Activated CD4-positive, alpha-beta memory T cell treated with anti-CD3 and anti-CD28 coated beads for 36 hours (primary cell): ENCODE measurements around the gene CHCHD10. TPM values are rescaled to one million over a fixed set of nuclear protein-coding genes. Genes with fewer than 3 reads are reported as not detected.
"Not testable (repeated sequence)": the region's sequence is repeated elsewhere in the genome, so short reads cannot be mapped to it uniquely, and the experiment has no call there.

ENCODE experiments used
- CTCF ChIA-PET: fragments of 350-600 bp; sonication (Branson Sonifier 250); formaldehyde crosslinking; loops from one replicate; lab custom pipeline; 2021; ENCODE audit warnings: antibody characterized with exemption, inconsistent platforms; lab: Charles Lee
- POLR2A ChIA-PET: fragments of 350-600 bp; sonication (Branson Sonifier 250); formaldehyde crosslinking; loops from one replicate; lab custom pipeline; 2021; ENCODE audit warnings: antibody characterized with exemption; lab: Charles Lee
- DNase-seq: peaks from one replicate; pipeline ENCODE4 v3.0.0-alpha.2; 2020
- H3K27ac Mint-ChIP-seq: one replicate; pipeline ENCODE4 v1.8.0; 2021; ENCODE audit warnings: mixed read lengths
- H3K27me3 Mint-ChIP-seq: one replicate; pipeline ENCODE4 v1.8.0; 2021; ENCODE audit warnings: mixed read lengths
- H3K36me3 Mint-ChIP-seq: one replicate; pipeline ENCODE4 v1.8.0; 2021; ENCODE audit warnings: mixed read lengths
- H3K4me1 Mint-ChIP-seq: one replicate; pipeline ENCODE4 v1.8.0; 2021; ENCODE audit warnings: low read depth, mixed read lengths
- H3K4me3 Mint-ChIP-seq: one replicate; pipeline ENCODE4 v1.8.0; 2021; ENCODE audit warnings: mild to moderate bottlenecking, mixed read lengths
- H3K9me3 Mint-ChIP-seq: one replicate; pipeline ENCODE4 v1.8.0; 2021; ENCODE audit warnings: mixed read lengths
- intact Hi-C: fragments of 100-400 bp; cut with micrococcal nuclease; formaldehyde crosslinking; loops from one replicate; pipeline ENCODE4 v1.15.1; 2023
- total RNA-seq, 2 experiments: library from RNA; stranded (reverse); gene quantifications; one replicate each; pipeline ENCODE4 v1.2.3, GENCODE V29; 2021

Gene CHCHD10
- total RNA-seq, 2 experiments from 2014 or later = 144 to 157 TPM

DNA sequence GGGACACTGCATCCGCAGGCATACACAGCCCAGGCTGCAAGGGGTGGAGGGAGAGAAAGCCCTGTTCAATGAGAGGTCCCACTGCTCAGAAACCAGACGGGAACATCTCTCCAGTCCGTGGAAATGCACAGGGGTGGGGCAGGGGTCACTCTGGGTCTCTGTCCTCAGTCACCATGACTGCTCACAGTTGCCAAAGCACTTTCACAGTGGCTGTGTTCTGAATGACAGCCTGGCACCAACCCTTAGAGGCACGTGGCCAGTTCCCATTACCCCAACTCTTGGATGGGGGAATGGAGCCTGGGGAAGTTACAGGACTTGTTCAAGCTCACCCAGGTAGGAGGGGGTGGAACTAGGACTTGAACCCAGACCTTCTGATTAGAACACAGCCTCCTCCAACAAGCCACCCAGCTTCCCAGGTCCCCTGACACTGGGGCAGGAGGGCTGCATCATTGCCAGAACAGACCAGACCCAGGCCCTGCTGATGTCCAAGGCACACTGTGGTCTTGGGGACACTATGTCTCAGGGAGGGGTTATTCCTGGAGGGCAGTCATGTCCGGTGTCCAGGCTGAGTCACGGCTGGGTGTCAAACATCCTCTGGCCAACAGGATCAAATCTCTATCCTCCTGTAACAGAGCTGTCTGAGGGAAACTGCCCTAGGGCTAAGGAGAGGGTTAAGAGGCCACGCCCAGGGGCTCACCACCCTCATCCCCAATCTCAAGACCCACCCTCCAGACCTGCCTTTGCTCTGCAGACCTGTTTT, 25.1 kb downstream of the CHCHD10 start:
- Mint-ChIP-seq H3K27ac (no peak overlapping the region), H3K9me3 (peaks cover 15% of the 10 kb centered on the region)

DNA sequence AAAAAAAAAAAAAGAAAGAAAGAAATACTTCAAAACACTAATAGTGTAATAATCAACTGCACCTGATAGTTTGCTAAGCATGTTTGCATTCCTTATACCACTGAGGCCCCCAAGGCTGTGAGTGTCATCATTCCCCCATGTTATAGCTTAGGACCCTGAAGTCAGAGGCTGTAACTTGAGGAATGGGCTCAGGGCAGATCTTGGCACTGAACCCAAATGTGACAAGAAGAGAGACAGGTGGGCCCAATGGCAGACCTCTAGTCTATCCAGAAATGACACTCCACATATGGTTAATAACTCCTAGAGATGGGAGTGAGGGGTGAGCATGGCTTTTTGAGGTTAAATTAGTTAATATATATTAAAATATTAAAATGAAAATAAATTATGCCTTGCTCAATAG, 30.1 kb downstream of the CHCHD10 start:
- CTCF ChIA-PET = no interaction called here
- Mint-ChIP-seq H3K4me3 (no peak overlapping the region), H3K27ac (no peak overlapping the region), H3K4me1 (no peaks in the 10 kb centered on the region), H3K36me3 (no peaks in the 10 kb centered on the region), H3K9me3 (no peaks in the 10 kb centered on the region), H3K27me3 (no peaks in the 10 kb centered on the region)
- POLR2A ChIA-PET = interaction anchor here (0.6 kb wide), 1 partner anchor 29 kb away, joined by 3 read pairs; no protein-coding TSS in a partner anchor
- no peak for DNase-seq
- intact Hi-C loops = no loop called here

More for the DNA sequence above, 25.1 kb downstream of the CHCHD10 start:
- intact Hi-C loops = no loop called here
- no peak overlapping the region for H3K4me3 Mint-ChIP-seq
- no peak for DNase-seq
- no peaks in the 10 kb centered on the region for H3K4me1 Mint-ChIP-seq
- H3K27me3 Mint-ChIP-seq = no peaks in the 10 kb centered on the region
- ChIA-PET POLR2A (no interaction called here), CTCF (interaction anchor here (0.6 kb wide), 1 partner anchor 174 kb away, joined by 3 read pairs; no protein-coding TSS in a partner anchor)
- peaks cover 23% of the 10 kb centered on the region for H3K36me3 Mint-ChIP-seq

DNA sequence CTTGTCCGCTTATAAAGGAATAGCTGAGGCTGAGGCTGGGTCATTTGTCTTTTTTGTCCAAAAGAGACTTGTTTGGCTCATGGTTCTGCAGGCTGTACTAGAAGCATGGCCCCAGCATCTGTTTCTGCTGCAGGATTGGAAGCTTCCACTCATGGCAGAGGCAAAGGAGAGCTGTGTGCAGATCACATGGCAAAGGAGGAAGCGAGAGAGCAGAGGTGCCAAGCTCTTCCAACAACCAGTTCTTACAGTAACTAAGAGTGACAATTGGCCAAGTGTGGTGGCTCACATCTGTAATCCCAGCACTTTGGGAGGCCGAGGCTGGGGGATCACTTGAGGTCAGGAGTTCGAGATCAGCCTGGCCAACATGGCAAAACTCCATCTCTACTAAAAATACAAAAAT, 39.7 kb downstream of the CHCHD10 start:
- intact Hi-C loops, H3K27me3 Mint-ChIP-seq, H3K9me3 Mint-ChIP-seq, DNase-seq, H3K4me1 Mint-ChIP-seq, H3K36me3 Mint-ChIP-seq, H3K27ac Mint-ChIP-seq, POLR2A ChIA-PET, H3K4me3 Mint-ChIP-seq: not testable (repeated sequence)
- CTCF ChIA-PET = interaction anchor here (0.6 kb wide), 1 partner anchor 15 kb away, joined by 3 read pairs; no protein-coding TSS in a partner anchor

DNA sequence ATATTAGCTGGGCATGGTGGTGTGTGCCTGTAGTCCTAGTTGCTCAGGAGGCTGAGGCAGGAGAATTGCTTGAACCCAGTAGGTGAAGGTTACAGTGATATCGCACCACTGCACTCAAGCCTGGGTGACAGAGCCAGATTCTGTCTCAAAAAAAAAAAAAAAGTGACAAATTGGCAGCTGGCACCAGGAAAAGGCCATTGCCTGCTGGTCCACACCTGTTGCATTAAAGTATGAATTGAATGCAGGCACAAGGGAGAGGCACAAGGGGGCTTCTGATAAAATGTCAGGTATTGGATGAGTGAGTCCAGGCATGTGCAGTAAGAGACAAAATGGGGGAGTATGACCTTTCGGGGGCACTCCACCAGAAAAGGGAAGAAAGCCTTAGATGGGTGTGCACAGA, 45.0 kb downstream of the CHCHD10 start:
- Mint-ChIP-seq H3K27me3 (no peaks in the 10 kb centered on the region), H3K4me3 (no peak overlapping the region), H3K36me3 (no peaks in the 10 kb centered on the region), H3K27ac (no peak overlapping the region), H3K4me1 (no peaks in the 10 kb centered on the region), H3K9me3 (no peaks in the 10 kb centered on the region)
- intact Hi-C loops = no loop called here
- CTCF ChIA-PET = no interaction called here
- POLR2A ChIA-PET = no interaction called here
- no peak for DNase-seq

DNA sequence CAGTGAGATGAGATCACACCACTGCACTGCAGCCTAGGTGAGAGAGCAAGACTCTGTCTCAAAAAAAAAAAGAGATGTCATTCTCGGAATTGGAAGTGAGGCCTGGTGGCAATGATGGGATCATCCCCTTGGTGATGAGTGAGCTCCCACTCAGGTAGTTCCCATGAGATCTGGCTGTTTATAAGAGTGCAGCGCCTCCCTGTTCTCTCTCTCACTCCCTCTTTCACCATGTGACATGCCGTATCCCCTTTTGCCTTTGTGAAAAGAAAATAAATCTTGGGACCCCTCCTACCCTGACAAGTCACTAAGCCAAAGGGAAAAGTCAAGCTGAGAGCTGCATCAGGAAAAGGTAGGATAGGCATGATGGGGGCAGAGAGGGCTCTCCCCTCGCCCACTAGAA, 45.6 kb downstream of the CHCHD10 start:
- H3K36me3 Mint-ChIP-seq = no peaks in the 10 kb centered on the region
- CTCF ChIA-PET = no interaction called here

DNA sequence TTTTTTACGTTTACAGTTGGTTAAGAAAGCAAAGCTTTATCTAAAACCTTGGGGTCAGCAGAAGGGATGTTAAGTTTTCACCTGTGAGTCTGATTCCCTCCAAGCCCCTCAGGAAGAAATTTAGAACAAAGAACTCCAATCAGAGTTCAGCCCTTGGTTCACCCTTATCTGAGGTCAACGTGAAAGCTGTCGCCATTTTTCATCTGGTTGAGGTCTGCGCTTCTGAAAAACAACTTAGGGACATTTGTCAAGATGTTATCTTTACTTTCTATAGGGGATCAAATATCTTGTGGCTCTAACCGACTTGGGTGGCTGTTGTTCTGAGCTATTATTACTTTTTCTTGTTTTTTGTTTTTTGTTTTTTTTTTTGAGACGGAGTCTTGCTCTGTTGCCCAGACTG, 46.9 kb downstream of the CHCHD10 start:
- CTCF ChIA-PET = interaction anchor here (0.9 kb wide), 1 partner anchor 72 kb away, joined by 3 read pairs; no protein-coding TSS in a partner anchor
- POLR2A ChIA-PET = no interaction called here
- no peak overlapping the region for H3K27ac Mint-ChIP-seq
- DNase-seq = no peak
- intact Hi-C loops = no loop called here
- no peak overlapping the region for H3K4me3 Mint-ChIP-seq
- no peaks in the 10 kb centered on the region for H3K9me3 Mint-ChIP-seq
- peaks cover 6% of the 10 kb centered on the region for H3K4me1 Mint-ChIP-seq
- H3K27me3 Mint-ChIP-seq = no peaks in the 10 kb centered on the region
- no peaks in the 10 kb centered on the region for H3K36me3 Mint-ChIP-seq

More for the DNA sequence above, 45.6 kb downstream of the CHCHD10 start:
- no peak for DNase-seq
- H3K27me3 Mint-ChIP-seq = no peaks in the 10 kb centered on the region
- H3K4me1 Mint-ChIP-seq = peaks cover 4% of the 10 kb centered on the region
- H3K4me3 Mint-ChIP-seq = no peak overlapping the region
- POLR2A ChIA-PET = no interaction called here
- no peak overlapping the region for H3K27ac Mint-ChIP-seq
- intact Hi-C loops = no loop called here
- H3K9me3 Mint-ChIP-seq = no peaks in the 10 kb centered on the region

DNA sequence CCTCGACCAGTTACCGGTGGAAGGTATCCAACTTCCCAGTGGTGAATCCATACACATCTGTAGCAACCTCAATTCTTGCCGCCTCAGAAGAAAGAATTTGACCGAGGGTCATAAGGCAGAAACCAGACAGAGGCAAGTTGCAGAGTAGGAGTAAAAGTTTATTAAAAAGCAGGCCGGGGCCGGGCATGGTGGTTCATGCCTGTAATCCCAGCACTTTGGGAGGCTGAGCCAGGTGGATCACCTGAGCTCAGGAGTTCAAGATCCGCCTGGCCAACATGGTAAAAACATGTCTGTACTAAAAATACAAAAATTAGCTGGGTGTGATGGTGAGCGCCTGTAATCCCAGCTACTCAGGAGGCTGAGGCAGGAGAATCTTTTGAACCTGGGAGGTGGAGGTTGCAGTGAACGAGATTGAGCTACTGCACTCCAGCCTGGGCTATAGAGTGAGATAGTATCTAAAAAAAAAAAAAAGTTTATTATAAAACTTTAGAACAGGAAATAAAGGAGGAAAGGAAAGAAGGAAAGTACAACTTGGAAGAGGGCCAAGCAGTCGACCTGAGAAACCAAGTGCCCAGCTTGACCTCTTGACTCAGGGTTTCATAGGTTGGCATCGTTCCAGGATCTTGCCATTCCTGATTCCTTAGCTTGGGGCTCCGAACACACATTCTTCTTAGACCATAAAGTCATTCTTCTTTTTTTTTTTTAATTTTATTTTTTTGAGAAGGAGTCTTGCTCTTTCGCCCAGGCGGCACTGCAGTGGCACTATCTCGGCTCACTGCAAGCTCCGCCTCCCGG, 49.2 kb downstream of the CHCHD10 start:
- ChIA-PET CTCF (interaction anchor here (1.2 kb wide), 1 partner anchor 176 kb away, joined by 4 read pairs; the partner anchor contains the start of gene MIF), POLR2A (interaction anchor here (0.5 to 3.6 kb wide), 3 partner anchors 22 to 175 kb away, joined by 3 to 15 read pairs (median 4); partner anchors contain the start of gene MIF)
- no peak overlapping the region for H3K4me3 Mint-ChIP-seq
- H3K27me3 Mint-ChIP-seq = no peaks in the 10 kb centered on the region
- H3K4me1 Mint-ChIP-seq = peaks cover 11% of the 10 kb centered on the region
- DNase-seq = no peak
- intact Hi-C loops = no loop called here
- no peak overlapping the region for H3K27ac Mint-ChIP-seq
- H3K9me3 Mint-ChIP-seq = no peaks in the 10 kb centered on the region
- peaks cover 7% of the 10 kb centered on the region for H3K36me3 Mint-ChIP-seq

DNA sequence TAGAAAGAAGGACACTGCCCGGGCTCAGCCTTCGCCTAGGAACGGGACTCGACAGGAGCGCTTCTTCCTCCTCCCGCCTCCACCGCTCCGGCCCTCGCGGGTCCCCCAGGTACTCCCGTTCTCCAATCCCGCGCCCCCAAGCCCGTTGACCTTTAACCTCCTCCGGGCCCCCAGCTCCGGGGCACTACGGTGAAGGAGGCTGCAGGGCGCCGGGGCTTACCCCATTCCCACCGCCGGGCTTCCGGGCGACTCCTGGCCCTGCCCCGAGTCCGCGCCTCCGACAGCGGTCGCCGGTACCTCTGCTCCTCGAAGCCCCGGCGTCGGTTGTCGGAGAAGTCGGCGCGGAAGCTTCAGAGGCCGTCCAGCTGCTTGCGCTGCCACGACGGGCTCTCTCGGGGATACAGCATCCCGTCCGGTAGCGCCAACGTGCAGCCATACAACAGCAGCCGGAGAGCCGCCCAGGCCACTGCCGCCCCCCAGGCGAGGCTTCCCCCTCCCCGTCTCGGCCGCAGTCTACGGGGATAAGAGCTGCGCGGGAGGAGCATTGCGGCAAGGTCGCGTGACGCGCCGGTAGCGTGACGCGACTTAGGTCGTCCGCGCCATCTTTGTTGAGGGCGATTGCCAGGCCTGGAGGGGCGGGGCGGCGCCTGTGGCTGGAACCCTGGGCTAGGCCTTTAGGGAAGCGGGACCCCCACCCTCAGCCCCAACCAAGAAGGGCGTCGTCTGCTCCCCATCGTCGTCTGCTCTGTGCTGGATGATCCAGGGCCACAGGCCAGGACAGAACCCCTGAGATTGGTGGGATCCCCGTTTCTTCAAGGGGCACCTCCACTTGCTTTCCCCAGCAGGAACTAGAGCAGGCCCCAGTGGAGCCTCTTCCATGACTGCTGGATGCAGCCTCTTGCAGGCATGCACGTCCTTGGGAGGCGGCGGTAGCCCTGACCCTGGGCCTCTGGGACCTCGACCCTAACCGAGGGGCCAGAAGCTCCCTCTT, 50.7 kb downstream of the CHCHD10 start:
- Mint-ChIP-seq H3K4me3 (peak overlapping the region; percentile 74), H3K4me1 (peaks cover 11% of the 10 kb centered on the region), H3K27ac (peak overlapping the region; percentile 54), H3K27me3 (no peaks in the 10 kb centered on the region), H3K9me3 (no peaks in the 10 kb centered on the region), H3K36me3 (peaks cover 11% of the 10 kb centered on the region)
- peak; percentile 85 for DNase-seq
- ChIA-PET CTCF (interaction anchor here (1.2 to 1.3 kb wide), 2 partner anchors 21 to 27 kb away, joined by 4 read pairs; no protein-coding TSS in a partner anchor), POLR2A (interaction anchor here (0.7 to 3.6 kb wide), 5 partner anchors 11 to 197 kb away, joined by 3 to 15 read pairs (median 3); no protein-coding TSS in a partner anchor)
- intact Hi-C loops = loop anchor here (1.0 kb wide), 1 partner anchor 9 kb away; no protein-coding TSS in a partner anchor

Other genes starting within 250 kb of the CHCHD10 start
- gene IGLL1, start 187.7 kb downstream of the CHCHD10 start, total RNA-seq = not detected
- gene DRICH1, start 135.7 kb downstream of the CHCHD10 start, total RNA-seq = under 1 TPM; 0.36 to 0.62 TPM
- 1 to 10 TPM; 7.7 to 9.1 TPM for gene RGL4, start 77.0 kb downstream of the CHCHD10 start, total RNA-seq
- gene ZNF70, start 16.9 kb downstream of the CHCHD10 start, total RNA-seq = 1 to 10 TPM; 1.2 to 1.3 TPM
- not detected for gene VPREB3, start 13.5 kb downstream of the CHCHD10 start, total RNA-seq
- under 1 TPM; 0.31 to 0.90 TPM for gene C22orf15, start 5.0 kb downstream of the CHCHD10 start, total RNA-seq
- gene MMP11, start 4.9 kb upstream of the CHCHD10 start, total RNA-seq = 1 to 10 TPM in 1 of 2 experiments, under 1 TPM in 1; 0.70 to 1.0 TPM
- gene SMARCB1, start 19.0 kb upstream of the CHCHD10 start, total RNA-seq = 10 to 100 TPM; 71.3 to 72.5 TPM
- gene DERL3, start 71.0 kb upstream of the CHCHD10 start, total RNA-seq = 1 to 10 TPM; 8.1 to 9.7 TPM
- 1 to 10 TPM; 6.8 to 8.9 TPM for gene SLC2A11, start 89.9 kb upstream of the CHCHD10 start, total RNA-seq
- gene MIF, start 126.4 kb upstream of the CHCHD10 start, total RNA-seq = 1,000 to 10,000 TPM; 1,215 to 1,240 TPM
- under 1 TPM in 1 of 2 experiments, not detected in 1; 0.33 TPM for gene GSTT2B, start 193.2 kb upstream of the CHCHD10 start, total RNA-seq
- gene DDTL, start 198.9 kb upstream of the CHCHD10 start, total RNA-seq = 1 to 10 TPM; 1.4 to 2.0 TPM
- 100 to 1,000 TPM; 105 to 108 TPM for gene DDT, start 206.5 kb upstream of the CHCHD10 start, total RNA-seq
- not detected for gene GSTT2, start 212.2 kb upstream of the CHCHD10 start, total RNA-seq
- not detected for gene GSTT4, start 237.5 kb upstream of the CHCHD10 start, total RNA-seq
- gene CABIN1, start 243.3 kb upstream of the CHCHD10 start, total RNA-seq = 10 to 100 TPM; 76.6 to 79.9 TPM